Measurements from ENCODE around the gene OVCA2.

The OVCA2 gene

DNA sequence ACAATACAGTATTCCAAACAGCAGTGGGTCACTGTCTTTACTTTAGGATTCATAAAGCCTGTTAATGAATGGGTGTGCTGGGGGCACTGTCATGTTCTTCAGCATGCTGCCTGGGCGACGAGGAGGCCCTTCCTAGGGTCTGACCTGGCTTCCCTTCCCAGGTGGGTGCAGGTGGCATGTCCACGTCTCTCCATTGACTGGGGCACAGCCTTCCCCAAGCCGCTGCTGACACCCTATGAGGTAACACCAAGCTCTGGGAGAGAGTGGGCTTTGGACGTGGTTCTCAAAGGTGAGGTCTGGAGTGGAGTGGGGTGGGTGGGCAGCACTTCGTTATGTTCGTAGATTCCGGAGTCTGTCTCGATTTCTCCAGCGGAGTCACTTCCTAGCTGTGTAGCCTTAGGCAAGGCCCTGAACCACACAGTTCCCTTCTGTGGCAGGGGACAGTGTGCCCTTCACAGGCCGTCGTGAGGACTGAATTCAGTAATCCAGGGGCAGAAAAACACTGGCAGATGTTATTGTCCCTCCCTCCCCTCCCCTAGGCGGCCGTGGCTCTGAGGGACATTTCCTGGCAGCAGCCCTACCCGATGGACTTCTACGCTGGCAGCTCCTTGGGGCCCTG is 771 bp upstream of the OVCA2 start:
- Histone ChIP-seq H3K36me3 (ENCODE audit: insufficient read depth, low read depth, low read length) (peaks cover 16% of the 10 kb centered on the region), H3K27ac (ENCODE audit: low read length) (no peak overlapping the region)

DNA sequence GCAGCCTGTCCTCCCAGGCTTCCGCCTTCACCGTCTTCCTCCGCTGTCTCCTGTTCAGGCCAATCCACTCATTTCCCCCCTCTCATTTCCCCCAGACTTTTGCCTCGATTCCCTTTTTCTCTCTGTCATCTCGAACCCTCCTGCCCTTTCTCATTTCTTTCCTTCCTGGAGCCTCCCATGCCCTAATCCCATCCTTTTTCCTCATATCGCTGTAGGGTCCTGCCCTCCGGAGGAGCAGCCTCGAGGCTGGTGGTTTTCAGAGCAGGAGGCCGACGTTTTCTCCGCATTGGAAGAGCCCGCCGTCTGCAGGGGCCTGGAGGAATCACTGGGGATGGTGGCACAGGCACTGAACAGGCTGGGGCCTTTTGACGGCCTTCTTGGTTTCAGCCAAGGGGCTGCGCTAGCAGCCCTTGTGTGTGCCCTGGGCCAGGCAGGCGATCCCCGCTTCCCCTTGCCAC is 597 bp downstream of the OVCA2 start:
- peaks cover 2% of the 10 kb centered on the region for H3K27me3 ChIP-seq (ENCODE audit: insufficient read depth, low read length)
- no peaks in the 10 kb centered on the region for H3K4me1 ChIP-seq (ENCODE audit: insufficient read depth, low read length)
- no peak overlapping the region for H3K27ac ChIP-seq (ENCODE audit: low read length)
- H3K9me3 ChIP-seq (ENCODE audit: insufficient read depth, low read depth, low read length): no peaks in the 10 kb centered on the region
- peak overlapping the region; percentile 78 for H3K9ac ChIP-seq (ENCODE audit: low read depth, low read length)
- peaks cover 15% of the 10 kb centered on the region for H3K36me3 ChIP-seq (ENCODE audit: insufficient read depth, low read depth, low read length)
- peak overlapping the region; percentile 78 for H3K4me3 ChIP-seq (ENCODE audit: low read length)

More for the DNA sequence above, 771 bp upstream of the OVCA2 start:
- Histone ChIP-seq H3K4me3 (ENCODE audit: low read length) (peak overlapping the region; percentile 78; the same call in 1 of the 2 replicates), H3K9ac (ENCODE audit: low read depth, low read length) (peak overlapping the region; percentile 35; the same call in 1 of the 2 replicates), H3K4me1 (ENCODE audit: insufficient read depth, low read length) (no peaks in the 10 kb centered on the region), H3K27me3 (ENCODE audit: insufficient read depth, low read length) (no peaks in the 10 kb centered on the region; the same call in 1 of the 2 replicates), H3K9me3 (ENCODE audit: insufficient read depth, low read depth, low read length) (no peaks in the 10 kb centered on the region)

DNA sequence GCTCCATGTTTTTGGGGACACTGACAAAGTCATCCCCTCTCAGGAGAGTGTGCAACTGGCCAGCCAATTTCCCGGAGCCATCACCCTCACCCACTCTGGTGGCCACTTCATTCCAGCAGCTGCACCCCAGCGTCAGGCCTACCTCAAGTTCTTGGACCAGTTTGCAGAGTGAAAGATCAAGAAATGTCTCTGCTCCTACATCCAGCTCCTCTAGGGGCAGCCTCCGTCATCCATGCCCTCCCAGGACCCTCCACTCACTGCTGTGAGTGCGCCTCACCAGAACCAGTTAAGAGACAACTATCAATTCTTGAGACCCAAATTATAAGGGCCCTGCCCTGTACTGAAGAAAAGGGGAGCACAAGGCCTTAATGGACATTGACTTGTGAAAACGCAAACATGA is 1.1 kb downstream of the OVCA2 start:
- H3K36me3 ChIP-seq (ENCODE audit: insufficient read depth, low read depth, low read length): peaks cover 11% of the 10 kb centered on the region
- peaks cover 7% of the 10 kb centered on the region for H3K27me3 ChIP-seq (ENCODE audit: insufficient read depth, low read length)
- H3K4me1 ChIP-seq (ENCODE audit: insufficient read depth, low read length): no peaks in the 10 kb centered on the region
- peak overlapping the region; percentile 78; the same call in 1 of the 2 replicates for H3K4me3 ChIP-seq (ENCODE audit: low read length)
- H3K9me3 ChIP-seq (ENCODE audit: insufficient read depth, low read depth, low read length): no peaks in the 10 kb centered on the region
- no peak overlapping the region for H3K27ac ChIP-seq (ENCODE audit: low read length)
- H3K9ac ChIP-seq (ENCODE audit: low read depth, low read length): peak overlapping the region; percentile 78; the same call in 1 of the 2 replicates

DNA sequence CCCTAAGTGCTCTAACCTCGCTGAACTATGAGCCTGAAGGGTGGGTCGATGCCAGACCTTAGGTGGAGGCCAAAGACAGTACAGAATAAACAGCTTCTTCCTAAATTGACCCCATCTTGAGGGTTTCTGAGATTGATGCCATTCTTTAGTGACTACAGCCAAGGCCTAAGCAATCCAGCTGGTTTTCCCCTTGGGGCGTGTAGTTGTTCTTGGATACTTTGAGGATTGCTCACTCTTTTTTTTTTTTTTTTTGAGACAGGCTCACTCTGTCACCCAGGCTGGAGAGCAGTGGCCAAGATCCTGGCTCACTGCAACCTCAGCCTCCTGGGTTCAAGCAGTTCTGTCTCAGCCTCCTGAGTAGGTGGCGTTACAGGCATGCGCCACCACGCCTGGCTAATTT is 2.0 kb downstream of the OVCA2 start:
- no peak overlapping the region for H3K4me3 ChIP-seq (ENCODE audit: low read length)
- no peak overlapping the region for H3K27ac ChIP-seq (ENCODE audit: low read length)
- H3K36me3 ChIP-seq (ENCODE audit: insufficient read depth, low read depth, low read length): peaks cover 11% of the 10 kb centered on the region
- H3K9ac ChIP-seq (ENCODE audit: low read depth, low read length): no peak overlapping the region
- no peaks in the 10 kb centered on the region for H3K4me1 ChIP-seq (ENCODE audit: insufficient read depth, low read length)
- peaks cover 16% of the 10 kb centered on the region for H3K27me3 ChIP-seq (ENCODE audit: insufficient read depth, low read length)
- no peaks in the 10 kb centered on the region for H3K9me3 ChIP-seq (ENCODE audit: insufficient read depth, low read depth, low read length)

DNA sequence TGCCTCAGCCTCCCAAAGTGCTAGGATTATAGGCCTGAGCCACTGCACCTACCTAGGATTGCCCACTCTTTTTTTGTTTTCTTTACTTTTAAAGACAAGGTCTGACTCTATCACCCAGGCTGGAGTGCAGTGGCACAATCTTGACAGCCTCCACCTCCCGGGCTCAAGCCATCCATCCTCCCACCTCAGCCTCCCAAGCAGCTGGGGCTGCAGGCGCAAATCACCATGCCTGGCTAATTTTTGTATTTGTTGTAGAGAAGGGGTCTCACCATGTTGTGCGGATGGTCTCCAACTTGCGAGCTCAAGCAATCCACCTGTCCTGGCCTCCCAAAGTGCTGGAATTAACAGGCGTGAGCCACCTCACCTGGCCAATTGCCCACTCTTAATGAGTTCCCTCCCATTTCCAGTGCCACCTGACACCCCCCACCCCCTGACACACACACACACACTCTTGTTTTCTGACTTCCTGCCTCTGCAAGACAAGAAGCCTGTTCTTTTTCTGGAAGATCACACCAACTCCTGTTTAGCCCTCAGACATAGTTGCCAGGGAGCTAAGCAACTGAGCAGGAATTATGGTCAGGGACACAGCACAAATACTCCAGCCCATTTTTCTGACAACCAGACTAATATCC is 2.6 kb downstream of the OVCA2 start:
- H3K9ac ChIP-seq (ENCODE audit: low read depth, low read length): no peak overlapping the region
- H3K27me3 ChIP-seq (ENCODE audit: insufficient read depth, low read length): peaks cover 22% of the 10 kb centered on the region
- no peak overlapping the region for H3K27ac ChIP-seq (ENCODE audit: low read length)
- no peak overlapping the region for H3K4me3 ChIP-seq (ENCODE audit: low read length)
- peaks cover 11% of the 10 kb centered on the region for H3K36me3 ChIP-seq (ENCODE audit: insufficient read depth, low read depth, low read length)
- H3K9me3 ChIP-seq (ENCODE audit: insufficient read depth, low read depth, low read length): no peaks in the 10 kb centered on the region
- no peaks in the 10 kb centered on the region for H3K4me1 ChIP-seq (ENCODE audit: insufficient read depth, low read length)

DNA sequence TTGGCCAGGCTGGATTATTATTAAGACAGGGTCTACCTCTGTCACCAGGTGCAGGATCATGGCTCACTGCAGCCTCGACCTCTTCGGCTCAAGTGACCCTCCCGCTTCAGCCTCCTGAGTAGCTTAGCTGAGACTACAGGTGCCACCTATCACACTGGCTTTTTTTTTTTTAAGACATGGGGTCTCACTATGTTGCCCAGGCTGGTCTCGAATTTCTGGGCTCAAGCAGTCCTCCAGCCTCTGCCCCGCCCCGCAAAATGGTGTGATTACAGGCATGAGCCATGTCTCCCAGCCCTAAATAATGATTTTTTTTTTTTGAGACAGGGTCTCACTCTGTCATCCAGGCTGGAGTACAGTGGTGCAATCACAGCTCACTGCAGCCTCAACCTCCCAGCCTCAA is 5.8 kb downstream of the OVCA2 start:
- Histone ChIP-seq H3K36me3 (ENCODE audit: insufficient read depth, low read depth, low read length) (peaks cover 11% of the 10 kb centered on the region), H3K27ac (ENCODE audit: low read length) (no peak overlapping the region), H3K9ac (ENCODE audit: low read depth, low read length) (no peak overlapping the region), H3K4me1 (ENCODE audit: insufficient read depth, low read length) (no peaks in the 10 kb centered on the region), H3K9me3 (ENCODE audit: insufficient read depth, low read depth, low read length) (no peaks in the 10 kb centered on the region), H3K4me3 (ENCODE audit: low read length) (no peak overlapping the region), H3K27me3 (ENCODE audit: insufficient read depth, low read length) (peaks cover 49% of the 10 kb centered on the region)

DNA sequence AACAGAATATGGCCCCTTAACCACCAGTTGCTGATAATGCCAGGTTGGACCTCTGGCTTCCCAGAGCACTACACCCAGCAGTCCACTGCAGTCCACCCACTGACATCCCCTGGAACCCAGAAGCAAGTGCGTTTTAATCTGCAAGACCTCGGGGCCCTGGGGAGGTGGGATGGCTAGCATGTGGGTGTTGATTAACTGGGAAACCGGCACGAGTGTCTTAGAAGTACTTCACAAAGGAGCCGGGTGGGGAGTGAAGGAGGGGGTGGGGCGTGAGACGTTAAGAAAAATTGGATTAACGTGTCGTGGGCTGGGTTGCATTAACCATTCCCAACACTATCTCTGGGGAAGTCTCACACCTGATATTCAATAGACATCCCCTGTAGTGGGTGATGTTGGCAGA is 7.0 kb downstream of the OVCA2 start:
- H3K27ac ChIP-seq (ENCODE audit: low read length): no peak overlapping the region
- H3K4me3 ChIP-seq (ENCODE audit: low read length): no peak overlapping the region
- H3K4me1 ChIP-seq (ENCODE audit: insufficient read depth, low read length): no peaks in the 10 kb centered on the region
- peaks cover 60% of the 10 kb centered on the region for H3K27me3 ChIP-seq (ENCODE audit: insufficient read depth, low read length)
- H3K9ac ChIP-seq (ENCODE audit: low read depth, low read length): no peak overlapping the region
- H3K9me3 ChIP-seq (ENCODE audit: insufficient read depth, low read depth, low read length): no peaks in the 10 kb centered on the region
- peaks cover 3% of the 10 kb centered on the region; the same call in 1 of the 2 replicates for H3K36me3 ChIP-seq (ENCODE audit: insufficient read depth, low read depth, low read length)

DNA sequence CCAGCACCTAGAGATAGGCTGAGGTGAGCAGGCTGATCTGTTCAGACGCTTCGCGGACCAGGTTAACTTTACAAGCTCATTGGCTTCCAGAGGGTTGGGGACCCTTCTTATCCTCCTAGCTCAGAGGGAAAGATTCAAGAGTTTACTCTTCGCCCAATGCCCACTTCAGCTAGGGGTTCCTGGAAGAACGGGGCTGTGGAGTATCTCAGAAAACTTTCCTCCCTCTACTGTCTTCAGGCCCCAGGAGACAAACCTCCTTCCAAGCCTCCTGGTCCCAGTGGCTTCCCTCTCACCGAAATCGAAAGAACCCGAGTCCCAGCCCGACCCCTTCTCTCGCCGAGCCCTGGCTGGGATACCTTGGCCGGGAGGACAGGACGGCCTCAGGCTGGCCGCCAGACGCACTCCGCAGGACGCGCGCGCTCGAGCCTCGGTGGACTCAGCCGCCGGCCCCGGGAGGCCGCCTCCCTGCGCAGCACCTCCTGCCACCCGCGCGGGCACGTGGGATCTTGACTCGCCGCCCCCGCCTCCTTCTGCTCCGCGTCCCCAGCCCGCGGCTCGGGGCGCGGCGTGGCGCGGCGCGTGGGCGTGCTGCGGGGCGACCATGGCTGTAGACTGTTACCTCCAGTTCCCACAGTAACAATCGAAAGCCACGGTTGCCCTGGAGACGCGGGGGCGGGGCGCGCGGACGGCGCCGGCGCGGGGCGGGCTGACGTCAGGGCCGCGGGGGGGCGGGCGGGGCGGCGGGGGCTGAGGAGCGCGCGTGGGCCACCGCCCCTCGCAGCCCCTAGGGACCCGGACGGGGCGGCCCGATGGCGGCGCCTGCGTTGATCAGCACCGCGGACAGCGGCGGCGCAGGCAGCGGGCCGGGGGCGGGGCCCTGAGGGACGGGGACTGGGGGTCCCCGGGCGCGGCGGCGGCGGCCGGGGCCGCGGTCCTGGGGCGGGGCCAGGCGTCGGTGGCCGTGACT is 7.8 kb downstream of the OVCA2 start:
- no peaks in the 10 kb centered on the region for H3K9me3 ChIP-seq (ENCODE audit: insufficient read depth, low read depth, low read length)
- peak overlapping the region; percentile 36; the same call in 1 of the 2 replicates for H3K4me3 ChIP-seq (ENCODE audit: low read length)
- H3K4me1 ChIP-seq (ENCODE audit: insufficient read depth, low read length): no peaks in the 10 kb centered on the region; the same call in 1 of the 2 replicates
- peaks cover 68% of the 10 kb centered on the region for H3K27me3 ChIP-seq (ENCODE audit: insufficient read depth, low read length)
- no peaks in the 10 kb centered on the region for H3K36me3 ChIP-seq (ENCODE audit: insufficient read depth, low read depth, low read length)
- no peak overlapping the region for H3K9ac ChIP-seq (ENCODE audit: low read depth, low read length)
- H3K27ac ChIP-seq (ENCODE audit: low read length): no peak overlapping the region

DNA sequence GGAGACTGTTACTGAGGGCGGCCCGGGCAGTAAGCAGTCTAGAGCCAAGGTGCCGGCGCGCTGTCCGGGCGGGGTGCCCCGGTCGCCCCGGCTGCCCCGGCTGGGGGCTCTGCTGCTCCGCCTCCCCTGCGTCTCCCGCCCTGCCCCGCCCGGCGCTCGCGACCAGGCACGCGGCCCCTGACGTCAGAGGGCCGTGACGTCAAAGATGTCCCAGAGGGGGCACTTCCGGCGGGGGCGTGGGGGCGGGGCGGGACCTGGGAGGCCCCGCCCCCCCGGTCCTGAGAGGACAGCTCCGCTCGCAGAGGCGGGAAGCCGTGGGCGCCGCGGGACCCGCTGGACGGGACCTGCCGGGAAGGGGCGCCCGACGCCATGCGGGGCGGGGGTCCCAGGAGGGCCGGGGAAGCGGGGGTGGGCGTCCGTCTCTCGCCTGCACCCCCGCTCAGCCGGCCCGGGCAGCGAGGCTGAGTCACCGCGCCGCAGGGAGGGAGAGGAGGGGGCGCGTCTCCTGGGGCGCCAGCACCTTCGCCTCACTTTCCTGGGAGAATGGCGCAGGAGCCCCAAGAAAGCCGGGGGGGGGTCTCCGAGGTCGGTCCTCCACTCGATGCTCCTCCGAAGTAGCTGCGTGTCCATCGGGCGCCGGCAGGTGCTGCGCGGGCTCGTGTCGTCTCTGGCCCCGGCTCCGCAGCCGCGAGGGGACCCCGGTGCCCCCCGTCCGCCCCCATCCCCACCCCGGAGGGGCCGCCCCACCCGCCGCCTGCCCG is 8.7 kb downstream of the OVCA2 start:
- H3K9ac ChIP-seq (ENCODE audit: low read depth, low read length): no peak overlapping the region
- H3K4me1 ChIP-seq (ENCODE audit: insufficient read depth, low read length): no peaks in the 10 kb centered on the region; the same call in 1 of the 2 replicates
- peaks cover 77% of the 10 kb centered on the region for H3K27me3 ChIP-seq (ENCODE audit: insufficient read depth, low read length)

DNA sequence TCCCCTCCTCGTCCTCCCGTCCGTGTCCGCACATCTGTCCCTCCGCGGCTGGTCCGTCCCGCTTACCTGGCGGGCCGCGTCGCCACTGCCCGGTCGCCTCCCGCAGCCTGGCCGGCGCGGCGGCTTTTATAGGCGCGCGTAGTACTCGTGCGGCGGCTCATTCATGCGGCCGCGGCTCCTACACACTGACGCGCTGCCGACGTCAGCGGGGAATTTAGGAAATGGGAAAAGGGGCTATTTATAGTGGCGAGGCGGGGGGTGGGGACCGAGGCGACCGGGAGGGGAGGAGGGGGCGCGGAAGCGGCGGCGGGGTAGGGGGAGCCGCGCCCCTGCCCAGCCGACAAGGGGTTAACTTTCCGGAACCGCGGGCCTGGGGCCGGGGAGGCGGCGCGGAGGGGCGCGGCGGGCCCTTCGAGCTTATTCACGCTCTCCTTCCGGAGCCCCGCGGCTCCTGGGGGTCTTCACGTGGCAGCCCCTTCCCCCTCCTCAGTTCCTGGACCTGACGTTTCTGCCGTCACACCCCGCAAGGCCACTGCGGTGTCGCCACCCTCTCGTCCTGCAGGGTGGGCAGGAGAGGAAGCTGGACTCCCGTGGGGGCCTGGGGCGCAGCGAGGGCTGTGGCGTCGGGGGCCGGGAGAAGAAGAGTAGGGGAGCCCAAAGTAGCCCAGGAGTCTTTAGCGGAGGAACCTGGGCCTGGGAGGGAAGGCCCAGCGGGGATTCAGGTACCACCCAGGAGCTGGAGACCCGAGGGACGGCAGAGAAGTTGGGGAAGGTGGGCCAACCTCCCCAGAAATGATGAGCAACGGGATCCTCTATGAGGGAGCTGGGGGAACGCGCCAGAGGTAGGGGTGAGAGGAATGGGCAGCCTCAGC is 9.5 kb downstream of the OVCA2 start:
- H3K4me3 ChIP-seq (ENCODE audit: low read length): no peak overlapping the region
- H3K9me3 ChIP-seq (ENCODE audit: insufficient read depth, low read depth, low read length): no peaks in the 10 kb centered on the region
- H3K9ac ChIP-seq (ENCODE audit: low read depth, low read length): no peak overlapping the region
- H3K27me3 ChIP-seq (ENCODE audit: insufficient read depth, low read length): peaks cover 85% of the 10 kb centered on the region
- no peak overlapping the region for H3K27ac ChIP-seq (ENCODE audit: low read length)
- no peaks in the 10 kb centered on the region; the same call in 1 of the 2 replicates for H3K4me1 ChIP-seq (ENCODE audit: insufficient read depth, low read length)
- H3K36me3 ChIP-seq (ENCODE audit: insufficient read depth, low read depth, low read length): no peaks in the 10 kb centered on the region

More for the DNA sequence above, 8.7 kb downstream of the OVCA2 start:
- no peaks in the 10 kb centered on the region for H3K36me3 ChIP-seq (ENCODE audit: insufficient read depth, low read depth, low read length)
- H3K4me3 ChIP-seq (ENCODE audit: low read length): no peak overlapping the region; the same call in 1 of the 2 replicates
- H3K9me3 ChIP-seq (ENCODE audit: insufficient read depth, low read depth, low read length): no peaks in the 10 kb centered on the region
- H3K27ac ChIP-seq (ENCODE audit: low read length): no peak overlapping the region

Data from iPS-20b (cell line).